ENCODE results near the gene LATS2.

The LATS2 gene

DNA sequence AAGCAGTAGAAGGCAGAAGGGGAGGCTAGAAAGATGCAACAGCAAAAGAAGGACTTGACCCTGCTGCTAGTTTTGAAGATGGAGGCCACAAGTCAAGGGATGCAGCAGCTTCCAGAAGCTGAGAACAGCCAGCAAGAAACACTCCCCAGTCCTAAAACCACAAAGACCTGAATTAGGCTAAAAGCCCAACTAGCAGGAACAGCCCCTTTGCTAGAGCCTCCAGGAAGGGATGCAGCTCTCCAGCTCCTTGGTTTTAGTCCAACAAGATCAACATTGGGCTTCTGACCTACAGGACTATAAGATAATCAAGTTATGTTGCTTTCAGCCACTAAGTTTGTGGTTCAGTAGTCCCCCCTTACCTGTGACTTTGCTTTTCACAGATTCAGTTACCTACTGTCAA lies 10.5 kb upstream of the LATS2 start:
- Histone ChIP-seq H3K9ac (ENCODE audit: low read depth, low read length) (no peak overlapping the region), H3K36me3 (ENCODE audit: insufficient read depth, low read depth, low read length) (no peaks in the 10 kb centered on the region), H3K27ac (ENCODE audit: low read length) (no peak overlapping the region), H3K4me1 (ENCODE audit: insufficient read depth, low read length) (peaks cover 3% of the 10 kb centered on the region; the same call in 1 of the 2 replicates), H3K4me3 (ENCODE audit: low read length) (no peak overlapping the region), H3K27me3 (ENCODE audit: insufficient read depth, low read length) (0 out of 2 replicates have a peak, but pooled peaks cover 5% of the 10 kb centered on the region), H3K9me3 (ENCODE audit: insufficient read depth, low read depth, low read length) (no peaks in the 10 kb centered on the region)

DNA sequence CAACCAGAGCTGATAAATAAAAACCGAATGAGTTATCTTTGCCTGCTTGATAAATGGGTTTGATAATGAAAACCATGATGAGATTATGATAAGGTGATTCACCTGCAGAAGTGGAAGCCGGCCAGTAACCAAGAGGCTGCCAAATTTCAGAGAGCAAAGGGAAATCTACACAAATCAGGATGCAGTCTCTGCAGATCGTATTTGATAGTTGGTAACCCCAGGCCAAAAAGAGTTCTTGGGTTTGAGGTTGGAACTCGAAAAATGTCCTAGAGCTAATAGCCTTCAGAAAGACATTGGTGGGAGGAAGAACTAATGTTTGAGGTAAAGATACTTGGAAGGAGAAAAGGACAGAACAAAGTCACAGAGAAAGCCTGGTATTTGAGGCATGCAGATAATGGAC lies 9.6 kb upstream of the LATS2 start:
- Histone ChIP-seq H3K4me3 (ENCODE audit: low read length) (no peak overlapping the region), H3K36me3 (ENCODE audit: insufficient read depth, low read depth, low read length) (no peaks in the 10 kb centered on the region), H3K27ac (ENCODE audit: low read length) (no peak overlapping the region), H3K9ac (ENCODE audit: low read depth, low read length) (no peak overlapping the region), H3K9me3 (ENCODE audit: insufficient read depth, low read depth, low read length) (no peaks in the 10 kb centered on the region), H3K27me3 (ENCODE audit: insufficient read depth, low read length) (0 out of 2 replicates have a peak, but pooled peaks cover 5% of the 10 kb centered on the region), H3K4me1 (ENCODE audit: insufficient read depth, low read length) (peaks cover 3% of the 10 kb centered on the region; the same call in 1 of the 2 replicates)

DNA sequence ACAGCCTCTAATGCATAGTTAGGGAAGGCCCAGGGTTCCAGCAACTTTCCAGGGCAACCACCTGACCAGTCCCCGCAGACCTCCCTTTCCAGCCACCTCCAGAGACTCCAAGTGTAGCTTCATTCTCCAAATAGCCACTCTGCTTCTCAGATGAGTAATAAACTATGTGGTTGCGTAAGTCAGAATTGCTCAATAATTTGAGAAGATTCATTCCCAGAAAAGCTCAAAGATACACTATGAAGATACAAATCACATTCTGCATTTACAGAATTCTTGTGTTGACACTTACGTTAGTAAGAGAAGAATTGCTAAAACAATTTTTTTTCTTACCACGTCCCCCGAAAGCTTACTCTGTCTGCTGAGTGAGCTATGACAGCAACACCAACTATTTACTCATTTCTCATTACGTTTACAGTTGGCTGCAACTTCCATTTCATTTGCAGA lies 8.2 kb upstream of the LATS2 start:
- Histone ChIP-seq H3K27me3 (ENCODE audit: insufficient read depth, low read length) (no peaks in the 10 kb centered on the region), H3K9me3 (ENCODE audit: insufficient read depth, low read depth, low read length) (no peaks in the 10 kb centered on the region), H3K4me3 (ENCODE audit: low read length) (no peak overlapping the region), H3K27ac (ENCODE audit: low read length) (no peak overlapping the region), H3K9ac (ENCODE audit: low read depth, low read length) (no peak overlapping the region), H3K36me3 (ENCODE audit: insufficient read depth, low read depth, low read length) (no peaks in the 10 kb centered on the region), H3K4me1 (ENCODE audit: insufficient read depth, low read length) (no peaks in the 10 kb centered on the region)

DNA sequence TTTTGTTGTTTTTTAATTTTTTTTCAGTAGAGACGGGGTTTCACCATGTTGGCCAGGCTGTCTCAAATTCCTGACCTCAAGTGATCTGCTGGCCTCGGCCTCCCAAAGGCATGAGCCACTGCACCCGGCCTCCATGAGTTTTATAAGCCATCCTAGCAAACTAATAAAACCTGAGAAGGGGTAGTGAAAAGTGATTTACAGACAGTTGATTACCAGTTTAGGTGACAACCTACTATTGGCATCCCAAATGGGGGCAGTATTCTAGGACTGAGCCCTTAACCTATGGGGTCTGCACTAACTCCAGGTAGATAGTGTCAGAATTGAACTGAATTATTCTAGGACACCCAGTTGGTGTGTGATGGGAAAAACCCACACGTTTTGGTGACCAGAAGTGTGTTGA lies 6.5 kb upstream of the LATS2 start:
- no peak overlapping the region for H3K9ac ChIP-seq (ENCODE audit: low read depth, low read length)
- no peaks in the 10 kb centered on the region for H3K36me3 ChIP-seq (ENCODE audit: insufficient read depth, low read depth, low read length)
- no peaks in the 10 kb centered on the region for H3K27me3 ChIP-seq (ENCODE audit: insufficient read depth, low read length)
- H3K4me3 ChIP-seq (ENCODE audit: low read length), result no peak overlapping the region
- no peaks in the 10 kb centered on the region for H3K4me1 ChIP-seq (ENCODE audit: insufficient read depth, low read length)
- no peaks in the 10 kb centered on the region for H3K9me3 ChIP-seq (ENCODE audit: insufficient read depth, low read depth, low read length)
- H3K27ac ChIP-seq (ENCODE audit: low read length), result no peak overlapping the region

DNA sequence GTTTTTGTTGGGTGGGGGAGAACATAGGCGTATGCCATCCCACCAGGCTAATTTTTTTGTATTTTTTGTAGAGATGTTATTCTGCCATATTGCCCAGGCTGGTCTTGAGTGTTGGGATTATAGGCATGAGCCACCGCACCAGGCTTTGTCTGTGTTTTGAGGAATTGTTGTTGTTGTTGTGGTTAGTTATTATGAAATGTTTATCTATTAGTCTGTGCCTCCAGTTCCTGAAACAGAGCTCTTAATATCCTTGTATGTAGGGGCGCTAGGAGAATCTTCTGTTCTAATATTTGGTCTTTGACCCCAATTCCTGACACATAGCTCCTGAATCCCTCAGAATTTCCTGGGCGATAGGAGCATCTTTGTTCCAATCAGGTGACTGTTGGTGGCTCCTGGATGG lies 5.6 kb upstream of the LATS2 start:
- H3K4me3 ChIP-seq (ENCODE audit: low read length), result no peak overlapping the region
- H3K9me3 ChIP-seq (ENCODE audit: insufficient read depth, low read depth, low read length), result no peaks in the 10 kb centered on the region
- H3K36me3 ChIP-seq (ENCODE audit: insufficient read depth, low read depth, low read length), result no peaks in the 10 kb centered on the region
- H3K27me3 ChIP-seq (ENCODE audit: insufficient read depth, low read length), result no peaks in the 10 kb centered on the region
- no peak overlapping the region for H3K9ac ChIP-seq (ENCODE audit: low read depth, low read length)
- H3K4me1 ChIP-seq (ENCODE audit: insufficient read depth, low read length), result no peaks in the 10 kb centered on the region; the same call in 1 of the 2 replicates
- H3K27ac ChIP-seq (ENCODE audit: low read length), result no peak overlapping the region

DNA sequence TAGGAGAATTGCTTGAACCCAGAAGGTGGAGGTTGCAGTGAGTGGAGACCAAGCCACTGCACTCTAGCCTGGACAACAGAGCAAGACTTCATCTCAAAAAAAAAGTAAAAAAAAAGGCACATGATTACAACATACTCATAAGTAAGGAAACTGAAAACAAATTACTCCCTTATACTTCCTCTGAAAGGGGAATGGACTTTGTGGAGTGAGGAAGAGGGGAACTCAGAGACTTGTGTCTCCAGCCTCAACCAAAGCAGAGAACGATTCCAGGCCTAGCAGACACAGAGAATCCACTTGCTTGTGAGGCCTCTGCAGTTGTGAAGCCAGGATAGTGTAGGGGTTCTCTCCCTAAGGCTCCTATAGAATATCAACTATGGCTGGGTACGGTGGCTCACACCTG lies 4.3 kb upstream of the LATS2 start:
- H3K9ac ChIP-seq (ENCODE audit: low read depth, low read length), result no peak overlapping the region
- no peaks in the 10 kb centered on the region for H3K9me3 ChIP-seq (ENCODE audit: insufficient read depth, low read depth, low read length)
- peaks cover 3% of the 10 kb centered on the region; the same call in 1 of the 2 replicates for H3K4me1 ChIP-seq (ENCODE audit: insufficient read depth, low read length)
- no peak overlapping the region for H3K4me3 ChIP-seq (ENCODE audit: low read length)
- H3K27me3 ChIP-seq (ENCODE audit: insufficient read depth, low read length), result no peaks in the 10 kb centered on the region
- H3K36me3 ChIP-seq (ENCODE audit: insufficient read depth, low read depth, low read length), result no peaks in the 10 kb centered on the region
- no peak overlapping the region for H3K27ac ChIP-seq (ENCODE audit: low read length)

DNA sequence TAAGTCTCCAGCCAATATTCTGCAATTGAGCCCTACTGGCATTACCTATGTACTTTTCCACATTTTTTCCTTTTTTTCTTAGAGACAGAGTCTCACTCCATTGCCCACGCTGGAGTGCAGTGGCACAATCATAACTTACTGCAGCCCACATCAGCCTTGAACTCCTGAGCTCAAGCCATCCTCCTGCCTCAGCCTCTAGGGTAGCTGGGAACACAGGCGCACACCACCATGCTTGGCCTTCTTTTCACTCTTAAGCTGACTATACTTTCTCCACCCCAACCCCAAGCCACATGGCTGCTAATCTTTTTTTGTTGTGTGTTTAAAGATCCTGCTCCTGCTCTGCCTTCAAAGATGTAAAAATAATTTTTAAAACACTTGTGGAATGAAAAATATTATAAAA lies 1.6 kb upstream of the LATS2 start:
- Histone ChIP-seq H3K36me3 (ENCODE audit: insufficient read depth, low read depth, low read length) (no peaks in the 10 kb centered on the region), H3K9ac (ENCODE audit: low read depth, low read length) (no peak overlapping the region), H3K27me3 (ENCODE audit: insufficient read depth, low read length) (no peaks in the 10 kb centered on the region), H3K27ac (ENCODE audit: low read length) (no peak overlapping the region), H3K9me3 (ENCODE audit: insufficient read depth, low read depth, low read length) (no peaks in the 10 kb centered on the region), H3K4me1 (ENCODE audit: insufficient read depth, low read length) (peaks cover 12% of the 10 kb centered on the region; the same call in 1 of the 2 replicates), H3K4me3 (ENCODE audit: low read length) (no peak overlapping the region)

DNA sequence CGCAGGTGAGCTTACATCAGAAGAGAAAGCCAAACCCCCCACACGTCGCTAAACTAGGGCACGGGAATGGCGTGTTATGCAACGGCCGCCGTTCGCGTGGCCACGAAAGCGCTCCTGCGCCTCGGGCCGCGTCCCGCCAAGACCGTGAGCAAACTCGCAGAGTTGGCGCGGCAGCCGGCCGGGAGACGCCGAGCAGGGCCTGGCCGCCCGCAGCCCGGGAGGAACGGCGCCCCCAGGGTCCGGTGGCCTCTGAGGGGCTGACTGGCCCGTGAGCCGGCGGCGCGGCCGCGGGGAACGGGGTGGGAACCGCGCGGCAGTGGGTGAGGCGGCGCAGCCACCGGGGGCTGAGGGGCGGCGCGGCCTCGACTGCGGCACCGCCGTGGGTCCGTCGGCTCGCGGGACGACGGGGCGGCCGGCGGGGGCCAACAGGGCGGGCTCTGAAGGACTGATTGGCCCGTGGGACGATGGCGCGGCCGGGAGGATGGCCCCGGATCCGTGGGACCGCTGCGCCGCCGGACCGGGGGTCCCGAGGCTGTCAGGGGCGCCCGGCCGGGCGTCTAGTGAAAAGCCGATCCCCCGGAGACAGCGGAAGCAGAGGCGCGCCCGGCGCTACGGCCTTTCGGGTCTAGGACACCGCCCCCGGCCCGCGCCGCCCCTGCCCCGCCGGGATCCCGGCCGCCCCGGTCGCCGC lies 903 bp downstream of the LATS2 start:
- Histone ChIP-seq H3K27ac (ENCODE audit: low read length) (peak overlapping the region; percentile 77), H3K36me3 (ENCODE audit: insufficient read depth, low read depth, low read length) (peaks cover 2% of the 10 kb centered on the region; the same call in 1 of the 2 replicates), H3K4me3 (ENCODE audit: low read length) (peak overlapping the region; percentile 83), H3K4me1 (ENCODE audit: insufficient read depth, low read length) (peaks cover 22% of the 10 kb centered on the region; the same call in 1 of the 2 replicates), H3K9ac (ENCODE audit: low read depth, low read length) (peak overlapping the region; percentile 90; the same call in 1 of the 2 replicates), H3K27me3 (ENCODE audit: insufficient read depth, low read length) (no peaks in the 10 kb centered on the region), H3K9me3 (ENCODE audit: insufficient read depth, low read depth, low read length) (no peaks in the 10 kb centered on the region)

DNA sequence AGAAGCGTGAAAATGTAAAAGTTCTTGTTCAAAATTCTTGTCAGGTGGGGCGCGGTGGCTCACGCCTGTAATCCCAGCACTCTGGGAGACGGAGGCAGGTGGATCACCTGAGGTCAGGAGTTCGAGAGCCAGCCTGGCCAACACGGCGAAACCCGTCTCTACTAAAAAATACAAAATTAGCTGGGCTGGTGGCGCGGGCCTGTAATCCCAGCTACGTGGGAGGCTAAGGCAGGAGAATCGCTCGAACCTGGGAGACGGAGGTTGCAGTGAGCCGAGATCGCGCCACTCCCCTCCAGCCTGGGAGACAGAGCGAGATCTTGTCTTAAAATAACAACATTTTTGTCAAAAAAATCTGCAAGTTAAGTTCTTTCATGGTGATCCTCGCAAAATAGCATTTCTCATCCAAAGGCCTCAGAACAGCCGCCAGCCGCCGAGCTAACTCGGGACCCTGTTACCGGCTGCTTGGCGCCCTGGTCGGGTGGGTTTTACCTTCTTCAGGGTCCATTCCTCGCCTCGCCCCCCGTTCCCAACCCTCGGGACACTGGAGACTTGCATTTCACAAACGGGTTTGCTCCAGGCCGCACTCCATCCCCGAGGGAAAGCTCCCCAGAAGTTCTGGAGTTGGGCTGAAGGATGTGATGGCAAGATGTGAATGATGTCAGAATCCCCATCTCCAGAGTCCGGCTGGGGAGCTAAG lies 1.6 kb downstream of the LATS2 start:
- peak overlapping the region; percentile 83 for H3K4me3 ChIP-seq (ENCODE audit: low read length)

DNA sequence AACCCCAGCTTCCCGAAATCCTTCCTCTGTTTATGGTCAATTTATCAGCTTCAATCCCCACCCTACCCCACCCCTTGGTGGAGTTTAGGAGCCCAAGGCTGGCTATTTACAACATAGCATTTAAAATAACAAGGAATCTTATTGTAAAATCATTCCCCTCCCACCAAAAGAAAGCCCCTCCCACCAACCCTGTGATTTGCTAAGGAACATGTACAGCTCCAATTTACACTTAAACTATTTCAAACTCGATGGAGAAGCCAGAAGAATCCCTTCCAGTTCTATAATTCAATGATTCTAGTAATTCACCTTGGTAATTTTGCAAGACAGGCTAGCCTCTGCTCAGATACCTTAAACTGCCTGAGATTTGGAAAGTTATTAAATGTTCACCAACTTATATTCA lies 3.0 kb downstream of the LATS2 start:
- Histone ChIP-seq H3K4me1 (ENCODE audit: insufficient read depth, low read length) (peaks cover 22% of the 10 kb centered on the region; the same call in 1 of the 2 replicates), H3K27ac (ENCODE audit: low read length) (no peak overlapping the region), H3K9me3 (ENCODE audit: insufficient read depth, low read depth, low read length) (no peaks in the 10 kb centered on the region), H3K9ac (ENCODE audit: low read depth, low read length) (no peak overlapping the region; the same call in 1 of the 2 replicates), H3K4me3 (ENCODE audit: low read length) (peak overlapping the region; percentile 83; the same call in 1 of the 2 replicates), H3K36me3 (ENCODE audit: insufficient read depth, low read depth, low read length) (peaks cover 7% of the 10 kb centered on the region; the same call in 1 of the 2 replicates), H3K27me3 (ENCODE audit: insufficient read depth, low read length) (no peaks in the 10 kb centered on the region)

More for the DNA sequence above, 1.6 kb downstream of the LATS2 start:
- Histone ChIP-seq H3K36me3 (ENCODE audit: insufficient read depth, low read depth, low read length) (peaks cover 2% of the 10 kb centered on the region; the same call in 1 of the 2 replicates), H3K27ac (ENCODE audit: low read length) (no peak overlapping the region), H3K27me3 (ENCODE audit: insufficient read depth, low read length) (no peaks in the 10 kb centered on the region), H3K4me1 (ENCODE audit: insufficient read depth, low read length) (peaks cover 22% of the 10 kb centered on the region; the same call in 1 of the 2 replicates), H3K9ac (ENCODE audit: low read depth, low read length) (peak overlapping the region; percentile 90; the same call in 1 of the 2 replicates), H3K9me3 (ENCODE audit: insufficient read depth, low read depth, low read length) (no peaks in the 10 kb centered on the region)

DNA sequence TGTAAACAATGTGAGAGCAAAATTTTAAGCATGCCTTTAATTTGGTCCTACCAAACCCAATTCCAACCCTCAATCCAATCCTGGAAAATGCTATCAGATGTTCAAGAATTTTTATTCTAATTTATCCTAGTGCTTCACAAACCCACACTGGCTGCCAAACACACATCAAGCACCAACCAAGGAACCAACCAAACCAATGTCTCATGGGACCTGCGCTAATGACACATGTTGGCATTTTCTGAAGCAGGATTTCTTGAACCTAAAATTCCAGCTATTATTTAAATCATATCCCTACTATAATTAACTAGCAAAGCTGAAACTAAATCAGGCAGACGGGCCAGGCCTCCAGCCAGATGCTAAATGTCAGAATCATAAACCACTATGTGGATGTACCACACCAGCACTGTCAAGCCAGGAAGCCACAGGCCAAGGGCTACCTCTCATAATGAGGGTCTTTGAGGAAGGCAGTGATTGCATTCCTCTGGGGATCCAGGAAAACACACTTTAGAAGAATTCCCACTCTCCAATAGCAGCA lies 5.8 kb downstream of the LATS2 start:
- H3K36me3 ChIP-seq (ENCODE audit: insufficient read depth, low read depth, low read length), result peaks cover 7% of the 10 kb centered on the region; the same call in 1 of the 2 replicates
- no peak overlapping the region for H3K4me3 ChIP-seq (ENCODE audit: low read length)
- peaks cover 19% of the 10 kb centered on the region; the same call in 1 of the 2 replicates for H3K4me1 ChIP-seq (ENCODE audit: insufficient read depth, low read length)
- no peaks in the 10 kb centered on the region for H3K27me3 ChIP-seq (ENCODE audit: insufficient read depth, low read length)
- H3K9ac ChIP-seq (ENCODE audit: low read depth, low read length), result no peak overlapping the region
- H3K9me3 ChIP-seq (ENCODE audit: insufficient read depth, low read depth, low read length), result no peaks in the 10 kb centered on the region
- no peak overlapping the region for H3K27ac ChIP-seq (ENCODE audit: low read length)
